Ramos (cell line): ENCODE data around the gene KCTD19.

Experiments used
- in situ Hi-C: fragments of 300-500 bp; cut with MboI; formaldehyde crosslinking; loops from one replicate; pipeline ENCODE4 v1.14.3; 2022; ENCODE audit warnings: low sequenced_read_pairs; ENCODE audit not compliant: unreplicated experiment

The KCTD19 gene

GRCh38 chr16:67284699-67285646, 41.6 kb downstream of the KCTD19 start:
- in situ Hi-C loops = no loop called here

DNA sequence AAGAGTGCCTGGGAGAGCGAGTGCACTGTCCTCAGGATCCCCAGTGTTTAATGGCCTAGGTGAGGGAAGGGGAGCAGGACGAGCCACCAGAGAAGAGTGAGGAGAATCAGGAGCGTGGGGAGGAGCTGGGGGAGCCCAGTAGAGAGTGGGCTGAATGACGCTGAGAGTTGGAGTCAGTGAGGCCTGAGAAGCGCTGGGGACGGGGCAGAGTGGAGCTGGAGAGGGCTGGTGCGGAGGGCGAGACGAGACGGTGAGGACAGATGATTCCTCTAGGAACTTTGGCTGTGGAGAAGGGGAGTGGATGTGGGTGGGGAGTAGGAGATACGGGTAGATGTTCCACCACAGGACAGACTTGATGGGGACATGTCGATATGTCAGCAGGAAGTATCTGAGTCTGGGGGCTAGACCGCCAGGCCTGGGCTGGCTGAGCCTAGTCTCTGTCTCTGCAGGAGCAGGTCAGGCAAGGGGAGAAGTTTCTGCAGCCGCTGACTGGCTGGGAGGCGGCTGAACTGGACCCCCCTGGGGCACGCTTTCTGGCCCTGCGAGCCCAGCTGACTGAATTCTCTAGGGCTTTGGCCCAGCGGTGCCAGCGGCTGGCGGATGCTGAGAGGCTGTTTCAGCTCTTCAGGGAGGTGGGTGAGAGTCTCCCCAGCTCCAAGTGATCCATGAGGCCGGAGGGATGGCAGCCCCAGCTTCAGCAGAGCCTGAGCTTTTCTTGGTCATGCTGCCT, 42.5 kb downstream of the KCTD19 start:
- in situ Hi-C loops = no loop called here

DNA sequence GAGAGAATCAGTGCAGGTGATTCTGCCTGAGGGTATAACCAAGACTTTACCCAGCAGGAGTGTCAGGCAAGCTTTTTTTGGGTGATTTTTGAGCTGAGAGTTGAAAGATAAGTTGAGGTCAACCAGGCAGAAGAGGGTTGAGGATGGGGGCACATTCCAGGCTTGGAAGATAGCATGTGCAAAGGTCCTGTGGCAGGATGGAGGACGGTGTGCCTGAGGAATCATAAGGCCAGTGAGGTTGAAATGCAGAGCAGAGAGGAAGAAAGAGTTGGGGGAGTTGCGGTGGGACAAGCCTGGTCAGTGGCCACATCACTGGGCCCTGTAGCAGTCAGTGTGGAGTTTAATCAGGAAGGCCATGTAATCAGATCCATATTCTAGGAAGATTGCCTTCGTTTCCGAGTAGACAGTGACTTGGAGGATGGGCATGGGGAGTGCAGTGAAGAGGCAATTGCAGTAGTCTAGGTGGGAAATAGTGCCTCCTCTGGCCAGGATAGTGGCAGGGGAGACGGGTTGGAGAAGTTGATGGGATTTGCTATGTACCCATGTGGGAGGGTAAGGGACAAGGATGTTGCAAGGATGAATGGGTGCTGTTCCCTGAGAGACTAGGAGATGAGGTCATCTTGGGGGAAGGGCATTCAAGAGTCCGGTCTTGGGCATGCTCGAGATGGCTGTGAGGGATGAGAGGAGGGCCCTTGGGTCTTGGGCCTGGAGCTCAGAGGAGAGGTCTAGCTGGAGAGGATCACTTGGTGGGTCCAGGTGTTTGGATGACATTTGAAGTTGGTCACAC, 43.3 kb downstream of the KCTD19 start:
- in situ Hi-C loops = no loop called here

DNA sequence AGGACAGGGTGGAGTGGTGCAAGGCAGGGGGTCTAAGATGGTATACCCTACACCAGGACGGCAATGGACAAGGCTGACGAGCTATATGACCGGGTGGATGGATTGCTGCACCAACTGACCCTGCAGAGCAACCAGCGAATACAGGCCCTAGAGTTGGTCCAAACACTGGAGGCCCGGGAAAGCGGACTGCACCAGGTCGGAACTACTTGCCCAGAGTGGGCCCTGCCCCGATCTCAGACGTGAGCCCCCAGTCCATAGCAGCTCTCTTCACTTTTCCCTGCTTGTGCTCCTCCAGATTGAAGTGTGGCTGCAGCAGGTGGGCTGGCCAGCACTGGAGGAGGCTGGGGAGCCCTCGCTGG, 44.1 kb downstream of the KCTD19 start:
- in situ Hi-C loops = no loop called here

GRCh38 chr16:67281536-67282446, 44.8 kb downstream of the KCTD19 start:
- in situ Hi-C loops = no loop called here

- in situ Hi-C loops = no loop called here
Observed at GRCh38 chr16:67280090-67281015, 46.2 kb downstream of the KCTD19 start.

- in situ Hi-C loops = no loop called here
Observed at GRCh38 chr16:67279296-67280089, 47.0 kb downstream of the KCTD19 start, which contains the start of gene PLEKHG4. Gene PLEKHG4 (plus strand): TSS chr16:67279532. CDS start chr16:67280045, 513 bp downstream.

- in situ Hi-C loops = no loop called here
Observed at GRCh38 chr16:67278773-67279295, 47.7 kb downstream of the KCTD19 start.

DNA sequence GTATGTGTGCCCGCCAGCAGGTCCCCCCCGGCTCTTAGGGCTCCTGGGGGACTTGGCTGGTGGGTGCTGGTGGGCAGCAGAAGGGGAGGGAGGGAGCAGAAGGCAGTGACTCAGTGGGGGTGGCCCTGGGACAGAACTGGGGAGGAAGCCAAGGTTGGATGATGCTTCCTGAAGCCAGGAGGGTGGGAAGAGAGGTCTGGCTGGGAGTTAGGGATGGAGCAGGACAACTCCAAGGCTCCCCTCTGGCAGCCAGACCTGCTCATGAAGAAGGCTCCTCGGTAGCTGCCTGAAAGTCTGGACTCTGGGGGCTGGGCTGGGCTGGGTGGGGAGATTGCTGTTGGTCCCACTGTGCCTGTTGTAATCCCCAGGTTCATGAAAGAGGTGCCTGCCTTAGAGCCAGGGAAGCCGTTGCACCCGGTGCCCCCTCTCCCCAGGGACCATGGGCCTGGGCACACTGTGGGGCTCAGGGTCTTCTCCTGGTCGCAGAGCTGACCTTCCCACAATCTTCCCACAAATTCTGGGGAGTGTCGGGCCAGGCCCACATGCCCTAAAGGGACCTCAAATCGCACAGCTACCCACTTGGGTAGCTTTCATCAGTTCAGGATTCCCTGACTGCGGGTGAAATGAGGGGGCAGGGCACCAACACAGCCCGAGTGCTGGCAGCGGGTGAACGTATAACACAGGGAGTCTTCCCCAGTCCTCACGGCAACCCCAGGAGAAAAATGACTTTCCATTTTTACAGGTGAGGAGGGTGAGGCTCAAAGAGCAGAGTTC, 48.4 kb downstream of the KCTD19 start:
- in situ Hi-C loops = no loop called here

- in situ Hi-C loops = no loop called here
Observed at GRCh38 chr16:67277294-67277998, 49.1 kb downstream of the KCTD19 start.

- in situ Hi-C loops = no loop called here
Observed at GRCh38 chr16:67275321-67275720, 51.2 kb downstream of the KCTD19 start.

GRCh38 chr16:67271446-67271845, 55.1 kb downstream of the KCTD19 start:
- in situ Hi-C loops = no loop called here

DNA sequence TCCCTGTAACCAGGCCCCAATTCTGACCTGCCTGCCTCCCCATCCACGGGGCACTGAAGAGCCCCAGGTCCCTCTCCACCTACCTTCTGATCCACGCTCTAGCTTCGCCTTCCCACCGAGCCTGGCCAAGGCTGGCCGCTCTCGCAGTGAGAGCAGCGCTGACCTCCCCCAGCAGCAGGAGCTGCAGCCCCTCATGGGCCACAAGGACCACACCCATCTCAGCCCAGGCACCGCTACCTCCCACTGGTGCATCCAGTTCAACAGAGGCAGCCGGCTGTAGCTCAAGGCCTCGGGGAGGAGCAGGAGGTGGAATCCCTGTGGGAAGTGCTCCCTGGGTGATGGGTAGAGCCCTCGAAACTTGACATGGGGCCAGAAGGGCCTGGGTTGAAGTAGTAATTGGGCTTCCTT, 55.6 kb downstream of the KCTD19 start:
- in situ Hi-C loops = no loop called here

- in situ Hi-C loops = no loop called here
Observed at GRCh38 chr16:67269766-67270165, 56.8 kb downstream of the KCTD19 start.

DNA sequence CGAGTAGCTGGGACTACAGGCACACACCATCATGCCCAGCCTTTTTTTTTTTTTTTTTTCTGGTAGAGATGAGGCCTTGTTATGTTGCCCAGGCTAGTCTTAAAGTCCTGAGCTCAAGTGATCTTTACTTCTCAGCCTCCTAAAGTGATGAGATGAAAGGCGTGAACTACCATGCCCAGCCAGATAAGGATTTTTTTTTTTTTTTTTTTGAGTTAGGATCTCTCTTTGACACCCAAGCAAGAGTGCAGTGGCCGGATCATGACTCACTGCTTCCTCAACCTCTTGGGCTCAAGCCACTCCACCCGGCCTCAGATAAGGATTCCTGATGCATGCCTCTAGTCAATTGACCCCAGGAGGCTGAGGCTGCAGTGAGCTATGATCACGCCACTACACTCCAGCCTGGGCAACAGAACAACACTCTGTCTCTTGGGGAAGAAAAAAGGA, 58.4 kb downstream of the KCTD19 start:
- in situ Hi-C loops = no loop called here

DNA sequence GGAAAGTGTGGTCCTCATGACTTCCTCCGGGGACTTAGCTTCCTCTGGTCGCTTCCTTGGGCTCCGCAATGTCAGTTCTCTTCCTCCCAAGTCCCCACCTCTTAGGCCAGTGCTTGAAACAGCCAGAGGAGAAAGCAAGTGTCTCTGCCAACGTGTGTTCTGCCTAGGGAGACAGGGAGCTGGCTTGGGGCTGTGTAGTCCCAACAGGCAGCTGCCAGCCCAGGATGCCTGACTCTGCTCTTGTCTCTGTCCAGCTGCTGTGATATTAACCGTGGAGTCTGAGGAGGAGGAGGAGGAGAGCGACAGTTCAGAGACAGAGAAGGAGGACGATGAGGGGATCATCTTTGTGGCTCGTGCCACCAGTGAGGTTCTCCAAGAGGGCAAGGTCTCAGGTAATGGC, 60.7 kb downstream of the KCTD19 start:
- in situ Hi-C loops = no loop called here
